Neural cell (in vitro differentiated cells): ENCODE data around the gene SGCD. TPM values are rescaled to one million over a fixed set of nuclear protein-coding genes. Genes with fewer than 3 reads are reported as not detected.

Source experiments
- H2AFZ ChIP-seq: fragments of 200-600, 300-800 bp; sonication (generic), shearing (Covaris generic); 2 replicates; pipeline ENCODE4 v1.6.0; 2014; ENCODE audit warnings: low read depth, mild to moderate bottlenecking, antibody characterized with exemption, low read length, moderate library complexity
- H3F3A ChIP-seq: fragments of 200-600 bp; shearing (Covaris generic); 2 replicates; pipeline ENCODE4 v1.6.1; 2016; ENCODE audit warnings: mild to moderate bottlenecking, moderate library complexity, mixed read lengths, antibody characterized with exemption, low read length; ENCODE audit not compliant: insufficient read depth, poor library complexity, severe bottlenecking
- H3K27ac ChIP-seq: fragments of 200-600, 300-800 bp; sonication (generic), shearing (Covaris generic); 2 replicates; pipeline ENCODE4 v1.5.1; 2014; ENCODE audit warnings: mild to moderate bottlenecking, low read length, moderate library complexity
- H3K27me3 ChIP-seq: fragments of 300-800, 200-600 bp; sonication (generic), shearing (Covaris generic); 2 replicates; pipeline ENCODE4 v1.6.0; 2014; ENCODE audit warnings: mild to moderate bottlenecking, low read depth, low read length, moderate library complexity; ENCODE audit not compliant: insufficient read depth
- H3K36me3 ChIP-seq: fragments of 300-800, 200-600 bp; sonication (generic), shearing (Covaris generic); 2 replicates; pipeline ENCODE4 v1.5.1; 2014; ENCODE audit warnings: mild to moderate bottlenecking, antibody characterized with exemption, low read length, moderate library complexity; ENCODE audit not compliant: insufficient read depth
- H3K4me2 ChIP-seq: fragments of 300-800, 200-600 bp; sonication (generic), shearing (Covaris generic); 2 replicates; pipeline ENCODE4 v1.6.0; 2014; ENCODE audit warnings: mild to moderate bottlenecking, low read length
- H3K4me3 ChIP-seq: fragments of 300-800, 200-600 bp; sonication (generic), shearing (Covaris generic); 2 replicates; pipeline ENCODE4 v1.5.1; 2014; ENCODE audit warnings: mild to moderate bottlenecking, low read length, moderate library complexity
- H3K79me2 ChIP-seq: fragments of 200-600 bp; shearing (Covaris generic); replicated peaks from 2 replicates; pipeline ENCODE4 v1.6.0; 2014; ENCODE audit warnings: mild to moderate bottlenecking, low read length, moderate library complexity; ENCODE audit not compliant: insufficient read depth
- H3K9ac ChIP-seq: fragments of 300-800, 200-600 bp; sonication (generic), shearing (Covaris generic); 2 replicates; pipeline ENCODE4 v1.6.1; 2016; ENCODE audit warnings: mild to moderate bottlenecking, low read length, mixed read lengths
- H3K9me2 ChIP-seq: fragments of 200-600 bp; shearing (Covaris generic); 2 replicates; pipeline ENCODE4 v1.6.1; 2016; ENCODE audit warnings: mild to moderate bottlenecking, low read length, mixed read lengths; ENCODE audit not compliant: insufficient read depth
- H3K9me3 ChIP-seq: fragments of 200-600, 300-800 bp; sonication (generic), shearing (Covaris generic); 2 replicates; pipeline ENCODE4 v1.6.1; 2016; ENCODE audit warnings: mild to moderate bottlenecking, mixed run types, low read length, moderate library complexity, mixed read lengths
- H4K20me1 ChIP-seq: fragments of 200-600 bp; shearing (Covaris generic); 2 replicates; pipeline ENCODE4 v1.6.1; 2016; ENCODE audit warnings: mild to moderate bottlenecking, mixed run types; ENCODE audit not compliant: insufficient read depth
- EP300 ChIP-seq: fragments of 450-650 bp; conservative IDR thresholded peaks from 2 replicates; pipeline ENCODE4 v1.6.1; 2014; ENCODE audit warnings: antibody characterized with exemption, mild to moderate bottlenecking, moderate library complexity; ENCODE audit not compliant: poor library complexity, severe bottlenecking
- EZH2 ChIP-seq: fragments of 200-600, 300-800 bp; shearing (Covaris generic), sonication (generic); IDR thresholded peaks from 2 replicates; pipeline ENCODE4 v1.6.1; 2014; ENCODE audit warnings: antibody characterized with exemption, low read length, borderline replicate concordance, mild to moderate bottlenecking; ENCODE audit not compliant: insufficient read depth, poor library complexity, severe bottlenecking
- MXI1 ChIP-seq: fragments of 450-650 bp; conservative IDR thresholded peaks from 2 replicates; pipeline ENCODE4 v1.6.1; 2014; ENCODE audit warnings: antibody characterized with exemption, mild to moderate bottlenecking; ENCODE audit not compliant: poor library complexity, severe bottlenecking
- POLR2AphosphoS5 ChIP-seq: IDR thresholded peaks from 2 replicates; pipeline ENCODE4 v1.6.1; 2012
- RAD21 ChIP-seq: fragments of 450-650 bp; conservative IDR thresholded peaks from 2 replicates; pipeline ENCODE4 v1.6.1; 2014; ENCODE audit warnings: antibody characterized with exemption, mild to moderate bottlenecking, moderate library complexity
- SMC3 ChIP-seq: fragments of 450-650 bp; conservative IDR thresholded peaks from 2 replicates; pipeline ENCODE4 v1.6.1; 2014; ENCODE audit warnings: antibody characterized with exemption, mild to moderate bottlenecking, moderate library complexity; ENCODE audit not compliant: poor library complexity
- TAF1 ChIP-seq: IDR thresholded peaks from 2 replicates; pipeline ENCODE4 v1.6.1; 2012; ENCODE audit warnings: low read depth
- polyA plus RNA-seq: library from polyadenylated mRNA; depleted of rRNA; stranded (reverse); fragments of >200 nt; gene quantifications from 2 replicates; pipeline ENCODE4 v1.2.3, GENCODE V29; 2014
- TF ChIP-seq, protein P1 (sequence below): IDR thresholded peaks from 2 replicates; pipeline ENCODE4 v1.6.1; 2012; ENCODE audit warnings: borderline replicate concordance
- TF ChIP-seq, protein P2 (sequence below): fragments of 450-650 bp; IDR thresholded peaks from 2 replicates; pipeline ENCODE4 v1.5.1; 2014; ENCODE audit warnings: antibody characterized with exemption, mild to moderate bottlenecking, moderate library complexity; ENCODE audit not compliant: poor library complexity, severe bottlenecking

SGCD gene
- polyA plus RNA-seq, 1 donor from 2014 or later = 3.4 TPM

DNA sequence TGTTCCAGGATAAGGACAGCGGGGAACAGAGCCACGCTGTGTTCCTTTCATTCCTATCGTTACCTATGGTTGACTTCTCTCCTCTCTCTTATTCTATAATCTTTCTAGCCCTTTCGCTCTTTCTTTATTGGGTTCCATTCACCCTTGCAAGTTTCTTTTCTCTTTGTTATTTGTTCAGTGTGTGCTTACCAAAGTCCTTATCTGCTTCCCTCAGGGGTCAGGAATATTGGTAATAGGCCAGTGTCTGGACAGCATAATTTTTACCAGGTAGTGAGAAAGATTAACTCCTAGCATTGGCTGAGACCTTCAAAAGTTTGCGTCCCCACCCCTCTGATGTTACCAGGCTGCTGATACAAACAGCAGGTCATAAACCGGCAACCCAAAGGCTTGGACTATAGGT is 4.9 kb downstream of the SGCD start:
- no peaks in the 10 kb centered on the region for H4K20me1 ChIP-seq
- H3K4me3 ChIP-seq = no peak overlapping the region
- no peak overlapping the region for H2AFZ ChIP-seq
- H3K27me3 ChIP-seq = no peaks in the 10 kb centered on the region
- no peaks in the 10 kb centered on the region for H3K9me2 ChIP-seq
- no peaks in the 10 kb centered on the region for H3K9me3 ChIP-seq
- no peaks in the 10 kb centered on the region for H3K36me3 ChIP-seq
- H3K79me2 ChIP-seq = no peaks in the 10 kb centered on the region
- no peak for TF ChIP-seq MXI1
- TF ChIP-seq EP300 = no peak
- no peak for TF ChIP-seq SMC3
- TF ChIP-seq EZH2 = no peak
- no peak for TF ChIP-seq POLR2AphosphoS5
- TF ChIP-seq RAD21 = no peak
- no peak overlapping the region for H3K9ac ChIP-seq
- H3K27ac ChIP-seq = no peak overlapping the region
- no peak overlapping the region for H3K4me2 ChIP-seq
- no peaks in the 10 kb centered on the region for H3F3A ChIP-seq

- Histone ChIP-seq H3K9ac (no peak overlapping the region), H3K9me3 (no peaks in the 10 kb centered on the region), H3K79me2 (no peaks in the 10 kb centered on the region), H3K4me2 (no peak overlapping the region), H3K27ac (no peak overlapping the region), H3F3A (no peaks in the 10 kb centered on the region), H3K4me3 (no peak overlapping the region), H2AFZ (no peak overlapping the region), H3K9me2 (no peaks in the 10 kb centered on the region), H3K27me3 (no peaks in the 10 kb centered on the region), H3K36me3 (no peaks in the 10 kb centered on the region), H4K20me1 (no peaks in the 10 kb centered on the region)
- TF ChIP-seq SMC3 (no peak), TAF1 (no peak), EZH2 (no peak), RAD21 (no peak), MXI1 (no peak), POLR2AphosphoS5 (no peak), EP300 (no peak)
- TF ChIP-seq, protein P1, sequence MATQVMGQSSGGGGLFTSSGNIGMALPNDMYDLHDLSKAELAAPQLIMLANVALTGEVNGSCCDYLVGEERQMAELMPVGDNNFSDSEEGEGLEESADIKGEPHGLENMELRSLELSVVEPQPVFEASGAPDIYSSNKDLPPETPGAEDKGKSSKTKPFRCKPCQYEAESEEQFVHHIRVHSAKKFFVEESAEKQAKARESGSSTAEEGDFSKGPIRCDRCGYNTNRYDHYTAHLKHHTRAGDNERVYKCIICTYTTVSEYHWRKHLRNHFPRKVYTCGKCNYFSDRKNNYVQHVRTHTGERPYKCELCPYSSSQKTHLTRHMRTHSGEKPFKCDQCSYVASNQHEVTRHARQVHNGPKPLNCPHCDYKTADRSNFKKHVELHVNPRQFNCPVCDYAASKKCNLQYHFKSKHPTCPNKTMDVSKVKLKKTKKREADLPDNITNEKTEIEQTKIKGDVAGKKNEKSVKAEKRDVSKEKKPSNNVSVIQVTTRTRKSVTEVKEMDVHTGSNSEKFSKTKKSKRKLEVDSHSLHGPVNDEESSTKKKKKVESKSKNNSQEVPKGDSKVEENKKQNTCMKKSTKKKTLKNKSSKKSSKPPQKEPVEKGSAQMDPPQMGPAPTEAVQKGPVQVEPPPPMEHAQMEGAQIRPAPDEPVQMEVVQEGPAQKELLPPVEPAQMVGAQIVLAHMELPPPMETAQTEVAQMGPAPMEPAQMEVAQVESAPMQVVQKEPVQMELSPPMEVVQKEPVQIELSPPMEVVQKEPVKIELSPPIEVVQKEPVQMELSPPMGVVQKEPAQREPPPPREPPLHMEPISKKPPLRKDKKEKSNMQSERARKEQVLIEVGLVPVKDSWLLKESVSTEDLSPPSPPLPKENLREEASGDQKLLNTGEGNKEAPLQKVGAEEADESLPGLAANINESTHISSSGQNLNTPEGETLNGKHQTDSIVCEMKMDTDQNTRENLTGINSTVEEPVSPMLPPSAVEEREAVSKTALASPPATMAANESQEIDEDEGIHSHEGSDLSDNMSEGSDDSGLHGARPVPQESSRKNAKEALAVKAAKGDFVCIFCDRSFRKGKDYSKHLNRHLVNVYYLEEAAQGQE = no peak
- TF ChIP-seq, protein P2, sequence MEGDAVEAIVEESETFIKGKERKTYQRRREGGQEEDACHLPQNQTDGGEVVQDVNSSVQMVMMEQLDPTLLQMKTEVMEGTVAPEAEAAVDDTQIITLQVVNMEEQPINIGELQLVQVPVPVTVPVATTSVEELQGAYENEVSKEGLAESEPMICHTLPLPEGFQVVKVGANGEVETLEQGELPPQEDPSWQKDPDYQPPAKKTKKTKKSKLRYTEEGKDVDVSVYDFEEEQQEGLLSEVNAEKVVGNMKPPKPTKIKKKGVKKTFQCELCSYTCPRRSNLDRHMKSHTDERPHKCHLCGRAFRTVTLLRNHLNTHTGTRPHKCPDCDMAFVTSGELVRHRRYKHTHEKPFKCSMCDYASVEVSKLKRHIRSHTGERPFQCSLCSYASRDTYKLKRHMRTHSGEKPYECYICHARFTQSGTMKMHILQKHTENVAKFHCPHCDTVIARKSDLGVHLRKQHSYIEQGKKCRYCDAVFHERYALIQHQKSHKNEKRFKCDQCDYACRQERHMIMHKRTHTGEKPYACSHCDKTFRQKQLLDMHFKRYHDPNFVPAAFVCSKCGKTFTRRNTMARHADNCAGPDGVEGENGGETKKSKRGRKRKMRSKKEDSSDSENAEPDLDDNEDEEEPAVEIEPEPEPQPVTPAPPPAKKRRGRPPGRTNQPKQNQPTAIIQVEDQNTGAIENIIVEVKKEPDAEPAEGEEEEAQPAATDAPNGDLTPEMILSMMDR = no peak
Observed at GRCh38 chr5:156332245-156332644, 5.3 kb downstream of the SGCD start.
